GM12878 (cell line): Measurements from ENCODE around the gene FBLIM1. TPM values are rescaled to one million over a fixed set of nuclear protein-coding genes. Genes with fewer than 3 reads are reported as not detected.

Experiments used
- ATAC-seq: fragments of 200-7000 bp; cut with Tn5 transposase; 3 replicates; pipeline ENCODE4 v1.9.1; 2020; ENCODE audit warnings: mild to moderate bottlenecking, moderate library complexity
- BruUV-seq: library from RNA; stranded (reverse); fragments of 400-500 nt; replicated peaks from 2 replicates; lab custom pipeline; 2021; lab: Mats Ljungman, UMichigan
- CTCF ChIA-PET: fragments of 300-600 bp; sonication (Branson Sonifier 250); formaldehyde crosslinking; extraction: SDS; loops from one replicate; lab custom pipeline; 2021; ENCODE audit warnings: inconsistent platforms; lab: Yijun Ruan, JAX
- POLR2A ChIA-PET: fragments of 350-600 bp; formaldehyde crosslinking; extraction: SDS; loops from one replicate; lab custom pipeline; 2021; ENCODE audit warnings: inconsistent platforms; lab: Charles Lee
- RAD21 ChIA-PET: fragments of 300-600 bp; sonication (Branson Sonifier 250); formaldehyde crosslinking; loops from one replicate; lab custom pipeline; 2023; ENCODE audit warnings: antibody characterized with exemption; ENCODE audit not compliant: unreplicated experiment; lab: Charles Lee
- SMC1A ChIA-PET: fragments of 300-600 bp; sonication (Branson Sonifier 250); formaldehyde crosslinking; loops from one replicate; lab custom pipeline; 2023; ENCODE audit not compliant: unreplicated experiment, uncharacterized antibody; lab: Charles Lee
- DNase-seq: peaks from one replicate; pipeline ENCODE4 v3.0.0-alpha.2; 2011; ENCODE audit warnings: low read depth, low spot score
- FAIRE-seq: peaks from 3 replicates; lab custom pipeline; 2011; peaks lifted over from hg19 to GRCh38; lab: Jason Lieb, UNC
- H2AFZ ChIP-seq: 2 replicates; pipeline ENCODE4 v1.6.0; 2011; ENCODE audit warnings: low read depth, low read length, control low read depth; ENCODE audit not compliant: control insufficient read depth
- H3K27ac ChIP-seq: 2 replicates; pipeline ENCODE4 v1.5.1; 2011; ENCODE audit warnings: control low read depth; ENCODE audit not compliant: control insufficient read depth, insufficient read depth
- H3K27me3 ChIP-seq, 2 experiments: replicated peaks in 1 of 2; 2 replicates each; pipeline versions ENCODE4 v1.6.0 to v1.6.1; 2011; ENCODE audit warnings: low read length in 1 of 2; ENCODE audit not compliant: control insufficient read depth in 2 of 2, insufficient read depth in 2 of 2
- H3K36me3 ChIP-seq, 2 experiments: 2 replicates each; pipeline ENCODE4 v1.5.1; 2011; ENCODE audit warnings: low read length in 1 of 2; ENCODE audit not compliant: control insufficient read depth in 2 of 2, insufficient read depth in 2 of 2
- H3K4me1 ChIP-seq: 2 replicates; pipeline ENCODE4 v1.6.1; 2011; ENCODE audit warnings: mild to moderate bottlenecking, low read length, moderate library complexity, mixed read lengths; ENCODE audit not compliant: control insufficient read depth, insufficient read depth
- H3K4me2 ChIP-seq: 2 replicates; pipeline ENCODE4 v1.6.0; 2011; ENCODE audit warnings: control low read depth; ENCODE audit not compliant: control insufficient read depth, insufficient read depth
- H3K4me3 ChIP-seq: fragments of 200-600 bp; sonication (generic); 2 replicates; pipeline ENCODE4 v1.5.1; 2016
- H3K79me2 ChIP-seq: 2 replicates; pipeline ENCODE4 v1.6.0; 2011; ENCODE audit warnings: low read length; ENCODE audit not compliant: control insufficient read depth, insufficient read depth
- H3K9ac ChIP-seq: 2 replicates; pipeline ENCODE4 v1.8.0; 2011; ENCODE audit warnings: low read length, control low read depth, mixed read lengths; ENCODE audit not compliant: control insufficient read depth, insufficient read depth
- H3K9me3 ChIP-seq: replicated peaks from 3 replicates; pipeline ENCODE4 v1.5.1; 2011; ENCODE audit warnings: mild to moderate bottlenecking, low read length; ENCODE audit not compliant: control insufficient read depth, insufficient read depth
- H4K20me1 ChIP-seq: 2 replicates; pipeline ENCODE4 v1.6.0; 2011; ENCODE audit not compliant: control insufficient read depth, insufficient read depth
- CBFB ChIP-seq: IDR thresholded peaks from 2 replicates; pipeline ENCODE4 v1.6.1; 2016; ENCODE audit warnings: antibody characterized with exemption, low read depth
- CEBPZ ChIP-seq: fragments of 150-350 bp; IDR thresholded peaks from 2 replicates; pipeline ENCODE4 v1.6.1; 2016; ENCODE audit warnings: low read depth, low read length
- CUX1 ChIP-seq: IDR thresholded peaks from 2 replicates; pipeline ENCODE4 v1.6.1; 2012; ENCODE audit warnings: improper control_type of control experiment, low read depth, low read length; ENCODE audit not compliant: insufficient replicate concordance
- FOXK2 ChIP-seq: fragments of 450-650 bp; IDR thresholded peaks from 2 replicates; pipeline ENCODE4 v1.6.1; 2017; ENCODE audit warnings: mild to moderate bottlenecking, moderate library complexity
- FOXM1 ChIP-seq: IDR thresholded peaks from 2 replicates; pipeline ENCODE4 v1.6.1; 2012; ENCODE audit warnings: low read depth, mild to moderate bottlenecking, inconsistent platforms, low read length, moderate library complexity
- NFYB ChIP-seq: IDR thresholded peaks from 2 replicates; pipeline ENCODE4 v1.6.1; 2011; ENCODE audit warnings: low read depth, mild to moderate bottlenecking, low read length, improper control_type of control experiment, moderate library complexity; ENCODE audit not compliant: insufficient read depth
- NKRF ChIP-seq: fragments of 450-650 bp; conservative IDR thresholded peaks from 2 replicates; pipeline ENCODE4 v1.6.1; 2017; ENCODE audit warnings: mild to moderate bottlenecking, moderate library complexity
- RAD21 ChIP-seq: IDR thresholded peaks from 2 replicates; pipeline ENCODE4 v1.6.1; 2011; ENCODE audit warnings: mild to moderate bottlenecking, low read depth, low read length, moderate library complexity; ENCODE audit not compliant: insufficient read depth
- SIN3A ChIP-seq: IDR thresholded peaks from 2 replicates; pipeline ENCODE4 v1.6.1; 2012; ENCODE audit warnings: low read depth, low read length, improper control_type of control experiment
- SREBF1 ChIP-seq: IDR thresholded peaks from 2 replicates; pipeline ENCODE4 v1.6.1; 2012; ENCODE audit warnings: mild to moderate bottlenecking, low read length
- SREBF2 ChIP-seq: IDR thresholded peaks from 2 replicates; pipeline ENCODE4 v1.6.1; 2012; ENCODE audit warnings: mild to moderate bottlenecking, low read length
- TCF7 ChIP-seq: IDR thresholded peaks from 2 replicates; pipeline ENCODE4 v1.6.1; 2014; ENCODE audit warnings: antibody characterized with exemption, borderline replicate concordance
- USF1 ChIP-seq: IDR thresholded peaks from 2 replicates; pipeline ENCODE4 v1.6.1; 2011; ENCODE audit warnings: borderline replicate concordance, low read depth, mild to moderate bottlenecking, moderate library complexity, mixed read lengths, low read length; ENCODE audit not compliant: insufficient read depth; ENCODE audit errors: extremely low read length
- ZZZ3 ChIP-seq: IDR thresholded peaks from 2 replicates; pipeline ENCODE4 v1.6.1; 2011; ENCODE audit warnings: low read depth; ENCODE audit not compliant: control insufficient read depth, insufficient read length
- WGBS: methylation state at CpG from one replicate; pipeline ENCODE4 v1.1.6; 2016; ENCODE audit warnings: low lambda C conversion rate; ENCODE audit not compliant: insufficient replicate concordance, insufficient coverage; ENCODE audit errors: missing lambda C conversion rate; 5-methylcytosine and 5-hydroxymethylcytosine counted together
- in situ Hi-C: fragments of 300-500 bp; cut with MboI; formaldehyde crosslinking; loops from 9 replicates; pipeline ENCODE4 v1.14.3; 2018; ENCODE audit warnings: mixed read lengths
- intact Hi-C: fragments of 100-400 bp; cut with micrococcal nuclease; formaldehyde crosslinking; loops from one replicate; pipeline ENCODE4 v1.14.2; 2022; ENCODE audit not compliant: unreplicated experiment
- polyA plus RNA-seq, 11 experiments: library from polyadenylated mRNA; depleted of rRNA in 4 of 11; unstranded in 6 of 11; stranded (reverse) in 5 of 11; fragments of >200 nt; fragmentation: Nextera tagmentation in 4 of 11; fragmentation: Illumina TruSeq in 1 of 11; extraction: Ambion mirVana in 4 of 11; extraction: Trizol in 1 of 11; gene quantifications; 1 replicate in 1 of 11; 2 replicates in 10 of 11; pipeline versions ENCODE4 v1.2.1 to v1.2.3, GENCODE V29; 2011 to 2016; ENCODE audit warnings: inconsistent platforms in 2 of 11, missing spikeins in 2 of 11, low read depth in 1 of 11
- total RNA-seq, 4 experiments: library from RNA; depleted of rRNA in 3 of 4; stranded (reverse); fragments of >200 nt in 3 of 4; fragmentation: Illumina TruSeq in 1 of 4; extraction: Trizol in 1 of 4; gene quantifications; 2 replicates each; pipeline versions ENCODE4 v1.2.1 to v1.2.3, GENCODE V29; 2013 to 2021

The FBLIM1 gene
- total and polyA plus RNA-seq, 10 of the 15 experiments (the other 5 are each of a cell fraction or from before 2014, with no cell fraction given) = 0.03 to 0.13 TPM; not detected in 8

GRCh38 chr1:15785683-15786082, 27.1 kb downstream of the FBLIM1 start:
- Histone ChIP-seq H3K36me3 (no peaks in the 10 kb centered on the region), H4K20me1 (no peaks in the 10 kb centered on the region), H3K4me2 (no peak overlapping the region), H3K27me3 (no peaks in the 10 kb centered on the region; a peak in 1 of 4 replicates), H3K4me1 (peaks cover 5% of the 10 kb centered on the region), H3K79me2 (no peaks in the 10 kb centered on the region), H3K9me3 (no peaks in the 10 kb centered on the region), H2AFZ (no peak overlapping the region), H3K9ac (no peak overlapping the region), H3K27ac (no peak overlapping the region), H3K4me3 (no peak overlapping the region)
- intact Hi-C loops = no loop called here
- in situ Hi-C loops = no loop called here
- FAIRE-seq = no peak
- ChIA-PET CTCF (no interaction called here), SMC1A (no interaction called here), POLR2A (no interaction called here), RAD21 (no interaction called here)
- BruUV-seq = no TSS peak
- 71% methylated on average over 8 of the region's 8 CpGs for WGBS
- DNase-seq = no peak
- no peak for ATAC-seq
- no peak for TF ChIP-seq TCF7
- no peak for TF ChIP-seq ZZZ3
- TF ChIP-seq NFYB = no peak
- TF ChIP-seq FOXM1 = no peak
- TF ChIP-seq NKRF = no peak
- TF ChIP-seq RAD21 = no peak
- no peak for TF ChIP-seq SIN3A
- no peak for TF ChIP-seq SREBF2
- TF ChIP-seq FOXK2 = no peak
- no peak for TF ChIP-seq CBFB
- no peak for TF ChIP-seq CUX1
- TF ChIP-seq SREBF1 = no peak
- no peak for TF ChIP-seq USF1
- TF ChIP-seq CEBPZ = no peak
